ENCODE measurements around the gene GBX2. TPM values are rescaled to one million over a fixed set of nuclear protein-coding genes. Genes with fewer than 3 reads are reported as not detected.

Gene GBX2
- total and polyA plus RNA-seq, 9 of the 15 experiments (the other 6 are each of a cell fraction or from before 2014, with no cell fraction given): 0.03 to 0.53 (median 0.27) TPM; not detected in 1

GRCh38 chr2:236168110-236169080 lies at the start of gene GBX2 (continued):
- TF ChIP-seq USF2 (CRISPR knock-in tag; IDR thresholded peaks at IDR 0.05): peak; percentile 97
- peak; percentile 77 for TF ChIP-seq RAD51 (IDR thresholded peaks at IDR 0.05; ENCODE audit: borderline replicate concordance, low read depth)
- no peak for TF ChIP-seq ID3 (CRISPR knock-in tag; IDR thresholded peaks at IDR 0.05)
- TF ChIP-seq ID3 (tag; IDR thresholded peaks at IDR 0.05): no peak
- peak; percentile 29; the same call in 1 of the 2 replicates for TF ChIP-seq CBFA2T2 (conservative IDR thresholded peaks at IDR 0.05)
- no peak for TF ChIP-seq NR2C1 (IDR thresholded peaks at IDR 0.05)
- no peak for TF ChIP-seq NR2C1 (tag; IDR thresholded peaks at IDR 0.05)
- TF ChIP-seq ZBED1 (IDR thresholded peaks at IDR 0.05): no peak
- TF ChIP-seq, protein P1, sequence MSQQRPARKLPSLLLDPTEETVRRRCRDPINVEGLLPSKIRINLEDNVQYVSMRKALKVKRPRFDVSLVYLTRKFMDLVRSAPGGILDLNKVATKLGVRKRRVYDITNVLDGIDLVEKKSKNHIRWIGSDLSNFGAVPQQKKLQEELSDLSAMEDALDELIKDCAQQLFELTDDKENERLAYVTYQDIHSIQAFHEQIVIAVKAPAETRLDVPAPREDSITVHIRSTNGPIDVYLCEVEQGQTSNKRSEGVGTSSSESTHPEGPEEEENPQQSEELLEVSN (IDR thresholded peaks at IDR 0.05; ENCODE audit: borderline replicate concordance in 1 of 2, extremely low read depth in 1 of 2, insufficient read depth in 1 of 2, insufficient read length in 1 of 2, low read depth in 1 of 2, low read length in 1 of 2, poor library complexity in 1 of 2, severe bottlenecking in 1 of 2): peak; percentile 65 to 92

All from K562 (cell line).